ENCODE measurements around the gene TUBGCP2. TPM values are rescaled to one million over a fixed set of nuclear protein-coding genes. Genes with fewer than 3 reads are reported as not detected.
"Not testable (repeated sequence)": the region's sequence is repeated elsewhere in the genome, so short reads cannot be mapped to it uniquely, and the experiment has no call there.

The TUBGCP2 gene
- total RNA-seq, 4 donors from 2014 or later = 35.8 to 47.3 (median 38.8) TPM

GRCh38 chr10:133236401-133237240 is 72.1 kb downstream of the TUBGCP2 start:
- no peak for TF ChIP-seq POLR2A (IDR thresholded peaks at IDR 0.05)
- TF ChIP-seq POLR2AphosphoS5 (IDR thresholded peaks at IDR 0.05) = no peak
- TF ChIP-seq EP300 (IDR thresholded peaks at IDR 0.05) = no peak
- TF ChIP-seq, protein P1, sequence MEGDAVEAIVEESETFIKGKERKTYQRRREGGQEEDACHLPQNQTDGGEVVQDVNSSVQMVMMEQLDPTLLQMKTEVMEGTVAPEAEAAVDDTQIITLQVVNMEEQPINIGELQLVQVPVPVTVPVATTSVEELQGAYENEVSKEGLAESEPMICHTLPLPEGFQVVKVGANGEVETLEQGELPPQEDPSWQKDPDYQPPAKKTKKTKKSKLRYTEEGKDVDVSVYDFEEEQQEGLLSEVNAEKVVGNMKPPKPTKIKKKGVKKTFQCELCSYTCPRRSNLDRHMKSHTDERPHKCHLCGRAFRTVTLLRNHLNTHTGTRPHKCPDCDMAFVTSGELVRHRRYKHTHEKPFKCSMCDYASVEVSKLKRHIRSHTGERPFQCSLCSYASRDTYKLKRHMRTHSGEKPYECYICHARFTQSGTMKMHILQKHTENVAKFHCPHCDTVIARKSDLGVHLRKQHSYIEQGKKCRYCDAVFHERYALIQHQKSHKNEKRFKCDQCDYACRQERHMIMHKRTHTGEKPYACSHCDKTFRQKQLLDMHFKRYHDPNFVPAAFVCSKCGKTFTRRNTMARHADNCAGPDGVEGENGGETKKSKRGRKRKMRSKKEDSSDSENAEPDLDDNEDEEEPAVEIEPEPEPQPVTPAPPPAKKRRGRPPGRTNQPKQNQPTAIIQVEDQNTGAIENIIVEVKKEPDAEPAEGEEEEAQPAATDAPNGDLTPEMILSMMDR (IDR thresholded peaks at IDR 0.05) = no peak
- peak overlapping the region in 1 of 2 donors; percentile 40 for H3K4me3 ChIP-seq
- no peaks in the 10 kb centered on the region for H3K9me3 ChIP-seq
- no peak overlapping the region for H3K27ac ChIP-seq
- no peaks in the 10 kb centered on the region for H3K36me3 ChIP-seq
- H3K27me3 ChIP-seq = peaks cover 98% of the 10 kb centered on the region
- WGBS, 2 donors (ENCODE audit: low coverage in 1 of 2) = 0% methylated on average over 1 of the region's 103 CpGs; no CpG with 5 or more reads in 1 of the 2 donors
- ATAC-seq = no peak
- H3K4me1 ChIP-seq = peaks cover 0 to 35% (median 7%) of the 10 kb centered on the region in 3 donors

DNA sequence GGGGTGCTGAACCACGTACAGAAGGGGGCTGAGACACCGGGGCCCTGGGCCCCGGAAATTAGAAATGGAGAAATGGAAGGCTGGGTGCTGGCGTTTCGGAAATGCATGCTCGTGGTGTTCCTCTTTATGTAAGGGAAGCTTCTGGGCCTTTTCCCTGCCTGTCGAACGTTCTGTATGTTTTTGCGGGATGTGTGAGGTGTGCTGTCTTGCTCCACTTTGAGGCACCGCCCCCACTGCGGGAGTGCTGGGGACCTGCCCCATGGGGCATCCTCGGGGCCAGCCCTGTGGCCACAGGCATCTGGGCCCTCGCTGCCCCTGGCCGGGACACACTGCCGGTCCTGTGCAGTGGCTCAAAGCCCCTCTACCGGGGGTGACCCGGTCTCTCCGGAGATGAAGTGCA is 72.7 kb downstream of the TUBGCP2 start:
- no peaks in the 10 kb centered on the region for H3K36me3 ChIP-seq

DNA sequence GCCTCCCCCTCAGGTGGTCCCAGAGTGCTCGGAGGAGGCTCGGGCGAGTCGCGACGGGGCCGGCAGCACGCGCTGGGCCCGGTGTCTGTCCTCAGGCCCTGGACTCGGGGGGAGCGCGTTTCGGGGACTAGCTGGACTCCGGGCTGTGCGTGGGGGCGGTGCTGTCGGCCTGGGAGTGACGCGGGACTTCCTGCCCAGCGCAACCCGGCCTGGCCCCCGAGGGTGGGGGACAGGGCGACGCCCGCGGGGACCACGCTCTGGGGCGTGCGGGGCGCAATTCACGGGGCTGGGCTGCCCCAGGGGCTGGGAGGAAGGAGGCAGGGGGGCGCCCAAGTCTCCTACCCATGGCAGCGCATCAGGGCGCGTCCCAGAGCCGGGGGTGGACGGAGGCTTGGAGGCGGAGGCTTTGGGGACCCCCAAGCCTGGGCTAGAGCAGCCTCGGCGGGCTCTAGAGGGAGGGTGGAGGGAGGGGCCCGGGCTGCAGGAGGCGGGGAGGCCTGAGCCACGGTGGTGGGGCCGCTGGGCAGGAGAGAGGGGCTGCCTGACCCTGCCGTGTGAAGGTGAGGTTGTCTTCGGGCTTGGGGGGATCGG is 73.3 kb downstream of the TUBGCP2 start:
- no peak for ATAC-seq
- no peak for TF ChIP-seq POLR2A (IDR thresholded peaks at IDR 0.05)
- TF ChIP-seq POLR2AphosphoS5 (IDR thresholded peaks at IDR 0.05) = no peak
- no peak for TF ChIP-seq EP300 (IDR thresholded peaks at IDR 0.05)
- TF ChIP-seq, protein P1 (IDR thresholded peaks at IDR 0.05) = no peak
- no peaks in the 10 kb centered on the region for H3K9me3 ChIP-seq
- peak overlapping the region in 1 of 2 donors; percentile 40 for H3K4me3 ChIP-seq
- no peaks in the 10 kb centered on the region for H3K36me3 ChIP-seq
- peaks cover 98% of the 10 kb centered on the region for H3K27me3 ChIP-seq
- no CpG with 5 or more reads among the region's 48 CpGs for WGBS, 2 donors (ENCODE audit: low coverage in 1 of 2)
- peak overlapping the region in 1 of 4 donors; percentile 24 for H3K27ac ChIP-seq
- H3K4me1 ChIP-seq = peaks cover 0 to 44% (median 11%) of the 10 kb centered on the region in 3 donors

More for the DNA sequence above, 72.7 kb downstream of the TUBGCP2 start:
- H3K4me3 ChIP-seq = peak overlapping the region in 1 of 2 donors; percentile 40
- H3K9me3 ChIP-seq = no peaks in the 10 kb centered on the region
- WGBS, 2 donors (ENCODE audit: low coverage in 1 of 2) = 0% methylated on average over 4 to 7 of the region's 18 CpGs
- peaks cover 0 to 38% (median 7%) of the 10 kb centered on the region in 3 donors for H3K4me1 ChIP-seq
- ATAC-seq = peak; percentile 41
- TF ChIP-seq EP300 (IDR thresholded peaks at IDR 0.05) (no peak), POLR2A (IDR thresholded peaks at IDR 0.05) (no peak), POLR2AphosphoS5 (IDR thresholded peaks at IDR 0.05) (no peak)
- TF ChIP-seq, protein P1 (IDR thresholded peaks at IDR 0.05) = no peak
- H3K27me3 ChIP-seq = peaks cover 98% of the 10 kb centered on the region
- no peak overlapping the region for H3K27ac ChIP-seq

- H3K4me3 ChIP-seq, H3K27ac ChIP-seq, H3K36me3 ChIP-seq, H3K9me3 ChIP-seq, ATAC-seq: not testable (repeated sequence)
- peaks cover 98% of the 10 kb centered on the region for H3K27me3 ChIP-seq
- WGBS, 2 donors (ENCODE audit: low coverage in 1 of 2) = 57 to 59% methylated on average over 5 to 7 of the region's 10 CpGs
- H3K4me1 ChIP-seq = peaks cover 0 to 50% (median 13%) of the 10 kb centered on the region in 3 donors
Observed at GRCh38 chr10:133234796-133235195, 73.9 kb downstream of the TUBGCP2 start.

- Histone ChIP-seq H3K4me1 (peaks cover 0 to 40% (median 15%) of the 10 kb centered on the region in 3 donors), H3K27ac (no peak overlapping the region), H3K4me3 (no peak overlapping the region), H3K9me3 (no peaks in the 10 kb centered on the region), H3K36me3 (no peaks in the 10 kb centered on the region), H3K27me3 (peaks cover 98% of the 10 kb centered on the region)
- no peak for ATAC-seq
- no peak for TF ChIP-seq POLR2A (IDR thresholded peaks at IDR 0.05)
- TF ChIP-seq, protein P1 (IDR thresholded peaks at IDR 0.05) = no peak
- no peak for TF ChIP-seq POLR2AphosphoS5 (IDR thresholded peaks at IDR 0.05)
- no peak for TF ChIP-seq EP300 (IDR thresholded peaks at IDR 0.05)
- WGBS, 2 donors (ENCODE audit: low coverage in 1 of 2) = 33% methylated on average over 3 of the region's 11 CpGs; no CpG with 5 or more reads in 1 of the 2 donors
Observed at GRCh38 chr10:133231946-133232574, 76.6 kb downstream of the TUBGCP2 start.
